Sigmoid colon (tissue), 4 donors: Measurements from ENCODE around the gene LDLRAD4.

ENCODE experiments used
- CTCF ChIP-seq, 4 experiments: fragments of 450-650 bp in 3 of 4; fragments of 200-600 bp in 1 of 4; IDR thresholded peaks; one replicate each; pipeline ENCODE4 v1.5.1; 2016 to 2019; ENCODE audit warnings: antibody characterized with exemption in 4 of 4, mild to moderate bottlenecking in 3 of 4, moderate library complexity in 2 of 4
- EP300 ChIP-seq, 4 donors: sonication (generic); formaldehyde crosslinking; IDR thresholded peaks; one replicate each; pipeline ENCODE4 v1.6.1; 2017; ENCODE audit warnings: antibody characterized with exemption in 4 of 4
- POLR2A ChIP-seq, 2 donors: fragments of 450-650 bp; IDR thresholded peaks; one replicate each; pipeline ENCODE4 v1.6.1; 2016; ENCODE audit warnings: antibody characterized with exemption in 2 of 2, mild to moderate bottlenecking in 2 of 2, moderate library complexity in 2 of 2
- POLR2AphosphoS5 ChIP-seq, 4 donors: sonication (generic); formaldehyde crosslinking; IDR thresholded peaks; one replicate each; pipeline ENCODE4 v1.6.1; 2017; ENCODE audit warnings: antibody characterized with exemption in 4 of 4

- TF ChIP-seq CTCF (IDR thresholded peaks at IDR 0.05) (no peak), POLR2A (IDR thresholded peaks at IDR 0.05) (no peak), POLR2AphosphoS5 (IDR thresholded peaks at IDR 0.05) (peak in 1 of 4 donors; percentile 15), EP300 (IDR thresholded peaks at IDR 0.05) (peak in 1 of 4 donors; percentile 30)
Observed at GRCh38 chr18:13381944-13382365, 163.4 kb downstream of the LDLRAD4 start.
